Measurements from ENCODE around the gene CLEC16A.

DNA sequence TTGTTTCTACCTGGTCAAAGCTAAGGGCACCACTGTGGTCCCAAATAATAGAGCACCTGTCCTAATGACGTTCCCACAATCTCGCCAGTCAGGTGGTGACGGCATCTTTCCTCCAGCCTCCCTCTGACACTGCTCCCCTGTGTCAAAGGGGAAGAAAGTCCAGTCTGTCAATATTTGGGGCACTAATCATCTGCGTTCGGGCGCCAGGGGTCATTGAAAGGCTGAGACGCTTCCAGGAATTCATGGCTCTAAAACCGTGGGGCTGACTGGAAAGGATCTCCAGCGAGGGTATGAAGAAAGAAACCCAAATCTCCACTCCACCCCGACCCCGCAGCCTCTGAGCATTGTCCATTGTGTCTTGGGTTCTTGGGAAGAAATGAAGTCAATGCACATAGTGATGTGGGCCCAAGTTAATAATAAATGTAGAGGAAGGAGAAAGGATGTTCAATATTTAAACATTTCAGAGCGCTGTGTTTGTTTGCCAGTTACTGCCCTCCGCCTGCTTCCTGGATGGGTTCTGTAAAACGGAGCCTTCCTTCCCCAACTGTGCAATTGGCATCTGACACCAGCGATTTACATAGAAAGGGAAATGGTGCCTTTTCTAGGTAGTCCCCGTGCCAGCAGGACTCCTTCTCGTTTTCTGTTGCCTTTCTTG, 208.4 kb downstream of the CLEC16A start:
- TF ChIP-seq, protein P1, sequence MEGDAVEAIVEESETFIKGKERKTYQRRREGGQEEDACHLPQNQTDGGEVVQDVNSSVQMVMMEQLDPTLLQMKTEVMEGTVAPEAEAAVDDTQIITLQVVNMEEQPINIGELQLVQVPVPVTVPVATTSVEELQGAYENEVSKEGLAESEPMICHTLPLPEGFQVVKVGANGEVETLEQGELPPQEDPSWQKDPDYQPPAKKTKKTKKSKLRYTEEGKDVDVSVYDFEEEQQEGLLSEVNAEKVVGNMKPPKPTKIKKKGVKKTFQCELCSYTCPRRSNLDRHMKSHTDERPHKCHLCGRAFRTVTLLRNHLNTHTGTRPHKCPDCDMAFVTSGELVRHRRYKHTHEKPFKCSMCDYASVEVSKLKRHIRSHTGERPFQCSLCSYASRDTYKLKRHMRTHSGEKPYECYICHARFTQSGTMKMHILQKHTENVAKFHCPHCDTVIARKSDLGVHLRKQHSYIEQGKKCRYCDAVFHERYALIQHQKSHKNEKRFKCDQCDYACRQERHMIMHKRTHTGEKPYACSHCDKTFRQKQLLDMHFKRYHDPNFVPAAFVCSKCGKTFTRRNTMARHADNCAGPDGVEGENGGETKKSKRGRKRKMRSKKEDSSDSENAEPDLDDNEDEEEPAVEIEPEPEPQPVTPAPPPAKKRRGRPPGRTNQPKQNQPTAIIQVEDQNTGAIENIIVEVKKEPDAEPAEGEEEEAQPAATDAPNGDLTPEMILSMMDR (conservative IDR thresholded peaks at IDR 0.05; ENCODE audit: low read depth in 2 of 2), result no peak
- TF ChIP-seq CREB1 (CRISPR knock-in tag; IDR thresholded peaks at IDR 0.05; ENCODE audit: low read depth) (no peak), EZH2 (IDR thresholded peaks at IDR 0.05; ENCODE audit: low read depth, unreplicated experiment) (no peak)

Measured in GM23338 (cell line).